ENCODE results near the gene EXOSC10. TPM values are rescaled to one million over a fixed set of nuclear protein-coding genes. Genes with fewer than 3 reads are reported as not detected.

The EXOSC10 gene
- total RNA-seq, 1 experiment from 2014 or later, result 93.1 TPM

DNA sequence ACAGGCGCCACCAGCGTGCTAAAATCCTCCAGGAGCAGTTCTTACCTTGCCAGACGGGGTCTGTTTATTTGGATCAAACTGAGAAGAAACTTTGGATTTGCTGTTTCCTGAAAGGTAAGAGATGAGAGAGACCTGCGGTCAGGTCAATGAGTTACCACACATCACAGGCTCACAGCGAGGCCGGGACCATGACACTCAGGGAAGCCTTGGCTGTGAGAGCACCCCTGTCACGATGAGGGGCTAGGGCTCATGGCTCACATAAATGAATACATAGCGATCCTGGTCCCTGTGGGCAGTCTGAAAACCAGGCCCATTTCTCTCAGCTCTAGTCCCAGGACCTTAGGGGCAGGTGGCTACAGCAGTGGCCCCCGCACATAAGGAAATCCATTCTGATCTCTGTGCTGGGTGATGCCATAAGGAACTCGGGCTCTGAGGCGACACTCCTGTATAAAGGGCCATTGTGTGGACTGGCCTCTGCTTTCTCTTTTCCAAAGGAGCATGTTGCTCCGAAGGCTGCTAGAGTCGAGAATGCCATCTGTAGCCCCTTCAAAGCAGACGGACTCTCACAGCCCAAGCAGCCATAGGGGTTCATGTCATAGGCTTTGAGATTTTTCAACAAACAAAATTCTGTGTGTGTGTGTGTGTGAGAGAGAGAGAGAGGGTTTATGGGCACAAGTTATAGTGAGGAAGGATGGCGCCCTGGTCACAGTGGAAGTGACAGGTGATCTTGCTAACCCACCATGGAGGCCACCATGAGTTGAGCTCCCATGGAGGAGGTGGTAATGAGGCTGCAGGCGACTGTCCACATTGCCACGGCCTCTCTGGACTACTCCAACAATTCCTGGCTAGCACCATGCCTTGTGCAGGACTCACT is 30.8 kb downstream of the EXOSC10 start:
- no peaks in the 10 kb centered on the region for H3K4me1 ChIP-seq (ENCODE audit: control insufficient read depth, insufficient read depth, low read length)
- H3K27me3 ChIP-seq (ENCODE audit: control insufficient read depth, insufficient read depth, low read length), result no peaks in the 10 kb centered on the region
- no peaks in the 10 kb centered on the region for H3K9me3 ChIP-seq (ENCODE audit: control insufficient read depth, insufficient read depth, low read depth, low read length)
- intact Hi-C loops (cut with micrococcal nuclease; ENCODE audit: unreplicated experiment), result no loop called here
- CTCF ChIA-PET, result no interaction called here
- no TSS peak for BruUV-seq (replicated peaks)
- no peak for ATAC-seq
- TF ChIP-seq, protein P1, sequence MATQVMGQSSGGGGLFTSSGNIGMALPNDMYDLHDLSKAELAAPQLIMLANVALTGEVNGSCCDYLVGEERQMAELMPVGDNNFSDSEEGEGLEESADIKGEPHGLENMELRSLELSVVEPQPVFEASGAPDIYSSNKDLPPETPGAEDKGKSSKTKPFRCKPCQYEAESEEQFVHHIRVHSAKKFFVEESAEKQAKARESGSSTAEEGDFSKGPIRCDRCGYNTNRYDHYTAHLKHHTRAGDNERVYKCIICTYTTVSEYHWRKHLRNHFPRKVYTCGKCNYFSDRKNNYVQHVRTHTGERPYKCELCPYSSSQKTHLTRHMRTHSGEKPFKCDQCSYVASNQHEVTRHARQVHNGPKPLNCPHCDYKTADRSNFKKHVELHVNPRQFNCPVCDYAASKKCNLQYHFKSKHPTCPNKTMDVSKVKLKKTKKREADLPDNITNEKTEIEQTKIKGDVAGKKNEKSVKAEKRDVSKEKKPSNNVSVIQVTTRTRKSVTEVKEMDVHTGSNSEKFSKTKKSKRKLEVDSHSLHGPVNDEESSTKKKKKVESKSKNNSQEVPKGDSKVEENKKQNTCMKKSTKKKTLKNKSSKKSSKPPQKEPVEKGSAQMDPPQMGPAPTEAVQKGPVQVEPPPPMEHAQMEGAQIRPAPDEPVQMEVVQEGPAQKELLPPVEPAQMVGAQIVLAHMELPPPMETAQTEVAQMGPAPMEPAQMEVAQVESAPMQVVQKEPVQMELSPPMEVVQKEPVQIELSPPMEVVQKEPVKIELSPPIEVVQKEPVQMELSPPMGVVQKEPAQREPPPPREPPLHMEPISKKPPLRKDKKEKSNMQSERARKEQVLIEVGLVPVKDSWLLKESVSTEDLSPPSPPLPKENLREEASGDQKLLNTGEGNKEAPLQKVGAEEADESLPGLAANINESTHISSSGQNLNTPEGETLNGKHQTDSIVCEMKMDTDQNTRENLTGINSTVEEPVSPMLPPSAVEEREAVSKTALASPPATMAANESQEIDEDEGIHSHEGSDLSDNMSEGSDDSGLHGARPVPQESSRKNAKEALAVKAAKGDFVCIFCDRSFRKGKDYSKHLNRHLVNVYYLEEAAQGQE (IDR thresholded peaks at IDR 0.05; ENCODE audit: insufficient read depth in 1 of 2, low read depth in 2 of 2, low read length in 1 of 2), result no peak
- no peak for TF ChIP-seq POLR2AphosphoS5 (IDR thresholded peaks at IDR 0.05; ENCODE audit: low read depth, low read length)
- no peak for TF ChIP-seq SIN3A (IDR thresholded peaks at IDR 0.05; ENCODE audit: borderline replicate concordance, insufficient read depth, low read depth, low read length)
- no peak for TF ChIP-seq TCF7L2 (IDR thresholded peaks at IDR 0.05; ENCODE audit: low read depth, low read length)
- TF ChIP-seq, protein P2, sequence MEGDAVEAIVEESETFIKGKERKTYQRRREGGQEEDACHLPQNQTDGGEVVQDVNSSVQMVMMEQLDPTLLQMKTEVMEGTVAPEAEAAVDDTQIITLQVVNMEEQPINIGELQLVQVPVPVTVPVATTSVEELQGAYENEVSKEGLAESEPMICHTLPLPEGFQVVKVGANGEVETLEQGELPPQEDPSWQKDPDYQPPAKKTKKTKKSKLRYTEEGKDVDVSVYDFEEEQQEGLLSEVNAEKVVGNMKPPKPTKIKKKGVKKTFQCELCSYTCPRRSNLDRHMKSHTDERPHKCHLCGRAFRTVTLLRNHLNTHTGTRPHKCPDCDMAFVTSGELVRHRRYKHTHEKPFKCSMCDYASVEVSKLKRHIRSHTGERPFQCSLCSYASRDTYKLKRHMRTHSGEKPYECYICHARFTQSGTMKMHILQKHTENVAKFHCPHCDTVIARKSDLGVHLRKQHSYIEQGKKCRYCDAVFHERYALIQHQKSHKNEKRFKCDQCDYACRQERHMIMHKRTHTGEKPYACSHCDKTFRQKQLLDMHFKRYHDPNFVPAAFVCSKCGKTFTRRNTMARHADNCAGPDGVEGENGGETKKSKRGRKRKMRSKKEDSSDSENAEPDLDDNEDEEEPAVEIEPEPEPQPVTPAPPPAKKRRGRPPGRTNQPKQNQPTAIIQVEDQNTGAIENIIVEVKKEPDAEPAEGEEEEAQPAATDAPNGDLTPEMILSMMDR (IDR thresholded peaks at IDR 0.05), result no peak
- DNase-seq (ENCODE audit: low read depth, low spot score), result no peak
- POLR2A ChIA-PET, result interaction anchor here (0.6 kb wide), 1 partner anchor 12 kb away, joined by 8 read pairs; no protein-coding TSS in a partner anchor
- in situ Hi-C loops (cut with HindIII; ENCODE audit: low pct_unique_long_range_greater_than_20kb, low sequenced_read_pairs), result no loop called here
- H3K27ac ChIP-seq (ENCODE audit: low read length), result no peak overlapping the region
- no peak overlapping the region for H3K4me3 ChIP-seq (ENCODE audit: low read depth in 2 of 2, low read length in 2 of 2)
- peaks cover 28% of the 10 kb centered on the region for H3K36me3 ChIP-seq (ENCODE audit: control insufficient read depth, insufficient read depth, low read length)

DNA sequence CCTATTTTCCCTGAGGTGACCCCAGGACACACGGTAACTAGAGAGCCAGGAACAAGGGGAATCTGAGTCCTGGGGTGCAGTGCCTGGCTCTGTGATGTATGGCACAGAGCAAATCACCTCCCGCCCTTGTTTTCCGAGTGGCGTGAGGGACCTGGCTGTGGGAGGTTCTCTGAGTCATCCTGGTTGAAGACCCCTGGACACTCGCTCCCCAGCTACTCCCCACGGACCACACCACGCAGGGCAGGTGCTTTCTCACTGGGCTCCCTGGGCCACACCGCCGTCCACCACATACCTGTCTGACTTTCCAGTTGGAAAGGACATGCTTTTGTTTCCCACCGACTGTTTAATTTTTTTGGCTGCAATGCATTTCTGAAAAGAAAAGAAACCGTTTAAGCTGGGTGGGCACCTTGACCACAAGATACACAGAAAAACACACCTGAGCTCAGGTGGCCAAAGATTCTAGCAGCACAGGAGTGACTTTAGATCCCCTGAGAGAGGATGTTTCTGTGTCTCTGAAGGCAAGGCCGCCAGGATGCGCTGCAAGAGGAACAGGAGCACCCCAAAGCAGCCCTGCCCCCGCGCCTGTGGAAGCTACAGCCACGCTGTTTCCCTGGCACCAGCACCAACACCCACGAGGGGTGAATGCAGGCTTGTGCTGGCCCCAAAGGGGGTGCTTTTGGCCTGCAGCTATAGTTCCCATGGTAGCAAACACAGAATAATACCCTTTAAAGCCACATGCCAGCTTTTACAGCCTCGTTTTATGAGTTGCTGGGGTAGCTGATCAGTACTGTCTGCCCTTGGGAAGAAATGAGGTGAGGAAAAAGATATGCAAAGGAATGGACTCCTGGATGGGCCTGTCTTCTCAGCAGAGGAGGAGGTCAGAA is 31.7 kb downstream of the EXOSC10 start:
- in situ Hi-C loops (cut with HindIII; ENCODE audit: low pct_unique_long_range_greater_than_20kb, low sequenced_read_pairs), result no loop called here
- no peak for DNase-seq (ENCODE audit: low read depth, low spot score)
- TF ChIP-seq POLR2AphosphoS5 (IDR thresholded peaks at IDR 0.05; ENCODE audit: low read depth, low read length) (no peak), SIN3A (IDR thresholded peaks at IDR 0.05; ENCODE audit: borderline replicate concordance, insufficient read depth, low read depth, low read length) (no peak), TCF7L2 (IDR thresholded peaks at IDR 0.05; ENCODE audit: low read depth, low read length) (no peak)
- TF ChIP-seq, protein P1 (IDR thresholded peaks at IDR 0.05; ENCODE audit: insufficient read depth in 1 of 2, low read depth in 2 of 2, low read length in 1 of 2), result no peak
- TF ChIP-seq, protein P2 (IDR thresholded peaks at IDR 0.05), result no peak
- Histone ChIP-seq H3K27ac (ENCODE audit: low read length) (no peak overlapping the region), H3K4me3 (ENCODE audit: low read depth in 2 of 2, low read length in 2 of 2) (no peak overlapping the region), H3K9me3 (ENCODE audit: control insufficient read depth, insufficient read depth, low read depth, low read length) (no peaks in the 10 kb centered on the region), H3K4me1 (ENCODE audit: control insufficient read depth, insufficient read depth, low read length) (no peaks in the 10 kb centered on the region), H3K36me3 (ENCODE audit: control insufficient read depth, insufficient read depth, low read length) (peaks cover 28% of the 10 kb centered on the region), H3K27me3 (ENCODE audit: control insufficient read depth, insufficient read depth, low read length) (no peaks in the 10 kb centered on the region)
- no TSS peak for BruUV-seq (replicated peaks)
- intact Hi-C loops (cut with micrococcal nuclease; ENCODE audit: unreplicated experiment), result no loop called here
- ChIA-PET POLR2A (no interaction called here), CTCF (interaction anchor here (0.7 kb wide), 1 partner anchor 76 kb away, joined by 4 read pairs; no protein-coding TSS in a partner anchor)
- no peak for ATAC-seq
